GM18861 (cell line): Measurements from ENCODE around the gene GAS7.

ENCODE experiments used
- ATAC-seq: cut with Tn5 transposase; IDR thresholded peaks from one replicate; pipeline ENCODE4 v1.9.1; 2021; ENCODE audit not compliant: unreplicated experiment

GAS7 gene

GRCh38 chr17:9899280-9900043 lies 298.9 kb downstream of the GAS7 start:
- ATAC-seq: no peak

GRCh38 chr17:9898812-9899211 lies 299.6 kb downstream of the GAS7 start:
- no peak for ATAC-seq

- ATAC-seq: no peak
Measured at GRCh38 chr17:9897372-9897968, 300.9 kb downstream of the GAS7 start.

- no peak for ATAC-seq
Measured at GRCh38 chr17:9895923-9896322, 302.5 kb downstream of the GAS7 start.

GRCh38 chr17:9894231-9894630 lies 304.2 kb downstream of the GAS7 start:
- no peak for ATAC-seq

- ATAC-seq: no peak
Measured at GRCh38 chr17:9893411-9894012, 304.9 kb downstream of the GAS7 start.

- no peak for ATAC-seq
Measured at GRCh38 chr17:9890124-9890523, 308.3 kb downstream of the GAS7 start.

- ATAC-seq: no peak
Measured at GRCh38 chr17:9887508-9887907, 310.9 kb downstream of the GAS7 start.

- no peak for ATAC-seq
Measured at GRCh38 chr17:9886141-9886930, 312.1 kb downstream of the GAS7 start.

- no peak for ATAC-seq
Measured at GRCh38 chr17:9883451-9883850, 315.0 kb downstream of the GAS7 start.

GRCh38 chr17:9880582-9880999 lies 317.8 kb downstream of the GAS7 start:
- ATAC-seq: no peak

GRCh38 chr17:9878786-9879525 lies 319.4 kb downstream of the GAS7 start:
- no peak for ATAC-seq

GRCh38 chr17:9878356-9878755 lies 320.1 kb downstream of the GAS7 start:
- ATAC-seq: no peak

- no peak for ATAC-seq
Measured at GRCh38 chr17:9875441-9875840, 323.0 kb downstream of the GAS7 start.

- ATAC-seq: no peak
Measured at GRCh38 chr17:9874722-9875121, 323.7 kb downstream of the GAS7 start.

GRCh38 chr17:9872852-9873251 lies 325.6 kb downstream of the GAS7 start:
- ATAC-seq: no peak

- ATAC-seq: no peak
Measured at GRCh38 chr17:9868552-9868951, 329.9 kb downstream of the GAS7 start.

- ATAC-seq: no peak
Measured at GRCh38 chr17:9865586-9865985, 332.8 kb downstream of the GAS7 start.

- ATAC-seq: no peak
Measured at GRCh38 chr17:9862949-9863348, 335.5 kb downstream of the GAS7 start.

GRCh38 chr17:9862220-9862619 lies 336.2 kb downstream of the GAS7 start:
- ATAC-seq: no peak

- ATAC-seq: no peak
Measured at GRCh38 chr17:9860851-9861250, 337.6 kb downstream of the GAS7 start.
